ENCODE data around the gene GRIN3B. TPM values are rescaled to one million over a fixed set of nuclear protein-coding genes. Genes with fewer than 3 reads are reported as not detected.

The GRIN3B gene
- polyA plus RNA-seq, 2 of the 4 experiments (the other 2 are of a cell fraction), result 0.67 to 1.5 TPM

- H3K4me2 ChIP-seq, result no peak overlapping the region
- DNase-seq (ENCODE audit: low read depth in 1 of 2, low spot score in 1 of 2) (no peak), ATAC-seq (no peak), FAIRE-seq (no peak)
- no peak overlapping the region for H3K27ac ChIP-seq
- H3K4me1 ChIP-seq, result peaks cover 13% of the 10 kb centered on the region
- no peak overlapping the region for H3K4me3 ChIP-seq
- WGBS (ENCODE audit: missing lambda C conversion rate), result 88% methylated on average over 24 of the region's 77 CpGs
- TF ChIP-seq RNF2 (IDR thresholded peaks at IDR 0.05; ENCODE audit: borderline replicate concordance, low read depth), result no peak
- TF ChIP-seq PBX3 (IDR thresholded peaks at IDR 0.05), result no peak
- no peak for TF ChIP-seq HOXB5 (CRISPR knock-in tag; IDR thresholded peaks at IDR 0.05)
- TF ChIP-seq CTCF (IDR thresholded peaks at IDR 0.05), result no peak
- TF ChIP-seq CBX2 (IDR thresholded peaks at IDR 0.05; ENCODE audit: borderline replicate concordance, low read depth), result no peak
- H3K9me3 ChIP-seq, result no peaks in the 10 kb centered on the region
- POLR2A ChIA-PET, result no interaction called here
- CTCF ChIA-PET, result interaction anchor here (1.1 kb wide), 1 partner anchor 13 kb away, joined by 4 read pairs; no protein-coding TSS in a partner anchor
These were observed 46.8 kb downstream of the GRIN3B start for GRCh38 chr19:1046836-1047695.

GRCh38 chr19:1047696-1048147 lies 47.5 kb downstream of the GRIN3B start:
- H3K4me1 ChIP-seq, result peaks cover 9% of the 10 kb centered on the region
- FAIRE-seq (no peak), DNase-seq (ENCODE audit: low read depth in 1 of 2, low spot score in 1 of 2) (no peak), ATAC-seq (no peak)
- no peak overlapping the region for H3K4me3 ChIP-seq
- ChIA-PET POLR2A (no interaction called here), CTCF (interaction anchor here (1.1 to 2.8 kb wide), 2 partner anchors 13 to 17 kb away, joined by 4 to 12 read pairs; no protein-coding TSS in a partner anchor)
- 84% methylated on average over 9 of the region's 20 CpGs for WGBS (ENCODE audit: missing lambda C conversion rate)
- H3K9me3 ChIP-seq, result no peaks in the 10 kb centered on the region
- no peak for TF ChIP-seq GATA3 (IDR thresholded peaks at IDR 0.05; ENCODE audit: borderline replicate concordance)
- TF ChIP-seq ZSCAN20 (CRISPR knock-in tag; IDR thresholded peaks at IDR 0.05), result no peak
- no peak for TF ChIP-seq SREBF2 (IDR thresholded peaks at IDR 0.05)
- TF ChIP-seq FOSB (CRISPR knock-in tag; IDR thresholded peaks at IDR 0.05), result no peak
- TF ChIP-seq ZNF302 (CRISPR knock-in tag; IDR thresholded peaks at IDR 0.05), result no peak
- TF ChIP-seq PHF8 (IDR thresholded peaks at IDR 0.05; ENCODE audit: borderline replicate concordance, low read depth), result no peak
- no peak for TF ChIP-seq CEBPB (IDR thresholded peaks at IDR 0.05)
- no peak for TF ChIP-seq ZC3H11A (IDR thresholded peaks at IDR 0.05)
- no peak for TF ChIP-seq CBX2 (IDR thresholded peaks at IDR 0.05; ENCODE audit: borderline replicate concordance, low read depth)
- TF ChIP-seq HEYL (CRISPR knock-in tag; IDR thresholded peaks at IDR 0.05), result no peak
- TF ChIP-seq ESRRA (IDR thresholded peaks at IDR 0.05; ENCODE audit: borderline replicate concordance, low read length), result no peak
- no peak for TF ChIP-seq BCL3 (IDR thresholded peaks at IDR 0.05)
- TF ChIP-seq MAFK (IDR thresholded peaks at IDR 0.05; ENCODE audit: partially characterized antibody), result no peak
- TF ChIP-seq EHF (CRISPR knock-in tag; IDR thresholded peaks at IDR 0.05), result no peak
- no peak for TF ChIP-seq RARB (CRISPR knock-in tag; IDR thresholded peaks at IDR 0.05)
- no peak for TF ChIP-seq MYC (IDR thresholded peaks at IDR 0.05; ENCODE audit: borderline replicate concordance, low read length)
- TF ChIP-seq CTCF (IDR thresholded peaks at IDR 0.05), result no peak
- TF ChIP-seq RCOR1 (IDR thresholded peaks at IDR 0.05; ENCODE audit: low read depth, low read length), result no peak
- TF ChIP-seq NPAS2 (CRISPR knock-in tag; IDR thresholded peaks at IDR 0.05; ENCODE audit: borderline replicate concordance), result no peak
- no peak overlapping the region for H3K27ac ChIP-seq
- no peak overlapping the region for H3K4me2 ChIP-seq

All from A549 (cell line).